PC-9 (cell line): ENCODE data around the gene TXLNA. TPM values are rescaled to one million over a fixed set of nuclear protein-coding genes. Genes with fewer than 3 reads are reported as not detected.

ENCODE experiments used
- BruUV-seq: library from RNA; stranded (reverse); fragments of 400-500 nt; replicated peaks from 2 replicates; lab custom pipeline; 2021; lab: Mats Ljungman, UMichigan
- CTCF ChIA-PET: fragments of 300-600 bp; sonication (Branson Sonifier 250); formaldehyde crosslinking; loops from one replicate; lab custom pipeline; 2022; ENCODE audit warnings: antibody characterized with exemption; lab: Charles Lee
- POLR2A ChIA-PET: fragments of 300-600 bp; sonication (Branson Sonifier 250); formaldehyde crosslinking; loops from one replicate; lab custom pipeline; 2022; ENCODE audit warnings: antibody characterized with exemption; ENCODE audit not compliant: unreplicated experiment; lab: Charles Lee
- DNase-seq, 2 experiments: peaks; one replicate each; pipeline versions ENCODE4 v3.0.0 to v3.0.0-alpha.2; 2015 to 2022; ENCODE audit warnings: mixed read lengths in 1 of 2
- H2AFZ ChIP-seq: fragments of 200-600 bp; sonication (generic); 2 replicates; pipeline ENCODE4 v1.8.1; 2017; ENCODE audit warnings: antibody characterized with exemption
- H3F3A ChIP-seq: fragments of 200-600 bp; sonication (generic); 2 replicates; pipeline ENCODE4 v1.8.1; 2017; ENCODE audit warnings: antibody characterized with exemption, mild to moderate bottlenecking, low read depth; ENCODE audit not compliant: insufficient read depth
- H3K27ac ChIP-seq: fragments of 200-600 bp; sonication (generic); 2 replicates; pipeline ENCODE4 v1.6.1; 2016; ENCODE audit warnings: mixed run types
- H3K27me3 ChIP-seq: fragments of 200-600 bp; sonication (generic); 2 replicates; pipeline ENCODE4 v1.6.1; 2016; ENCODE audit warnings: low read depth, mixed run types; ENCODE audit not compliant: insufficient read depth
- H3K36me3 ChIP-seq: fragments of 200-600 bp; sonication (generic); 2 replicates; pipeline ENCODE4 v1.6.1; 2016; ENCODE audit warnings: low read depth, mixed run types
- H3K4me1 ChIP-seq: fragments of 200-600 bp; sonication (generic); replicated peaks from 2 replicates; pipeline ENCODE4 v1.6.1; 2016; ENCODE audit warnings: mixed run types; ENCODE audit not compliant: insufficient read depth
- H3K4me2 ChIP-seq: fragments of 200-600 bp; sonication (generic); 2 replicates; pipeline ENCODE4 v1.6.1; 2017; ENCODE audit warnings: mixed run types
- H3K4me3 ChIP-seq: fragments of 200-600 bp; sonication (generic); 2 replicates; pipeline ENCODE4 v1.6.1; 2016; ENCODE audit warnings: mixed run types
- H3K79me2 ChIP-seq: fragments of 200-600 bp; sonication (generic); 2 replicates; pipeline ENCODE4 v1.6.1; 2017; ENCODE audit warnings: low read depth, mixed run types
- H3K9me2 ChIP-seq: fragments of 200-600 bp; sonication (generic); 2 replicates; pipeline ENCODE4 v1.8.1; 2017; ENCODE audit warnings: mild to moderate bottlenecking; ENCODE audit not compliant: insufficient read depth
- H3K9me3 ChIP-seq: fragments of 200-600 bp; sonication (generic); 2 replicates; pipeline ENCODE4 v1.8.1; 2016; ENCODE audit warnings: low read depth; ENCODE audit not compliant: insufficient read depth
- H4K20me1 ChIP-seq: fragments of 200-600 bp; sonication (generic); 2 replicates; pipeline ENCODE4 v1.8.1; 2017; ENCODE audit not compliant: insufficient read depth
- EZH2 ChIP-seq: fragments of 200-600 bp; sonication (generic); IDR thresholded peaks from 2 replicates; pipeline ENCODE4 v1.8.0; 2017; ENCODE audit warnings: antibody characterized with exemption, low read depth
- intact Hi-C: fragments of 100-400 bp; cut with micrococcal nuclease; formaldehyde crosslinking; loops from one replicate; pipeline ENCODE4 v1.10.0; 2022; ENCODE audit not compliant: unreplicated experiment
- total RNA-seq: library from RNA; stranded (reverse); gene quantifications from 2 replicates; pipeline ENCODE4 v1.2.3, GENCODE V29; 2021
- TF ChIP-seq, protein P1 (sequence below): fragments of 200-600 bp; sonication (generic); conservative IDR thresholded peaks from 2 replicates; pipeline ENCODE4 v1.6.1; 2017; ENCODE audit warnings: mixed run types, antibody characterized with exemption, mild to moderate bottlenecking, moderate library complexity

TXLNA gene
- total RNA-seq, 1 experiment from 2014 or later = 45.8 TPM

DNA sequence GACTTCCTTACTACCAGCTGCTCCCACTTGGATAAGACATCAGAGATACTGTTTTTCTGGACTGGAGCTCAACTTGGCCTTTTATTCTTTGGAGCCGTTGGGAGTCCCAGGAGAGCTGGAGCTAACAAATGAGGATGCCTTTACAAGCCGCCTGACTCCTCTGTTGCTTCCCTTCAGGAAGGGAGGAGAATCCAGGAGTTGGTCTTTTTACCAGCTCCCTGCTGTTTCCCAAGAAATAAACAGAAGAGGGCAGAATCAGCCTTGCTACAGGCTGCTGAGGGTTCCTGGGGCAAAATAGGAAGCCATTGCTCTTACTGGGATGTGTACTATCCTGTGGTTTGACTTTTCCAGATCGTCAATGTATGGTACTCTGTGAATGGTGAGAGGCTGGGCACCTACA, 44.2 kb downstream of the TXLNA start:
- intact Hi-C loops = loop anchor here (10.0 kb wide), 1 partner anchor 171 kb away; the partner anchor contains the start of gene BSDC1
- H3F3A ChIP-seq = peaks cover 35% of the 10 kb centered on the region; the same call in 1 of the 2 replicates
- no peak for DNase-seq
- BruUV-seq = no TSS peak
- ChIA-PET CTCF (no interaction called here), POLR2A (interaction anchor here (0.8 kb wide), 1 partner anchor 30 kb away, joined by 7 read pairs; no protein-coding TSS in a partner anchor)
- peak overlapping the region; percentile 85; the same call in 1 of the 2 replicates for H3K4me3 ChIP-seq
- peak overlapping the region; percentile 99 for H3K4me2 ChIP-seq
- TF ChIP-seq EZH2 = no peak
- TF ChIP-seq, protein P1, sequence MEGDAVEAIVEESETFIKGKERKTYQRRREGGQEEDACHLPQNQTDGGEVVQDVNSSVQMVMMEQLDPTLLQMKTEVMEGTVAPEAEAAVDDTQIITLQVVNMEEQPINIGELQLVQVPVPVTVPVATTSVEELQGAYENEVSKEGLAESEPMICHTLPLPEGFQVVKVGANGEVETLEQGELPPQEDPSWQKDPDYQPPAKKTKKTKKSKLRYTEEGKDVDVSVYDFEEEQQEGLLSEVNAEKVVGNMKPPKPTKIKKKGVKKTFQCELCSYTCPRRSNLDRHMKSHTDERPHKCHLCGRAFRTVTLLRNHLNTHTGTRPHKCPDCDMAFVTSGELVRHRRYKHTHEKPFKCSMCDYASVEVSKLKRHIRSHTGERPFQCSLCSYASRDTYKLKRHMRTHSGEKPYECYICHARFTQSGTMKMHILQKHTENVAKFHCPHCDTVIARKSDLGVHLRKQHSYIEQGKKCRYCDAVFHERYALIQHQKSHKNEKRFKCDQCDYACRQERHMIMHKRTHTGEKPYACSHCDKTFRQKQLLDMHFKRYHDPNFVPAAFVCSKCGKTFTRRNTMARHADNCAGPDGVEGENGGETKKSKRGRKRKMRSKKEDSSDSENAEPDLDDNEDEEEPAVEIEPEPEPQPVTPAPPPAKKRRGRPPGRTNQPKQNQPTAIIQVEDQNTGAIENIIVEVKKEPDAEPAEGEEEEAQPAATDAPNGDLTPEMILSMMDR = no peak
- peaks cover 38% of the 10 kb centered on the region for H3K36me3 ChIP-seq
- H3K27ac ChIP-seq = no peak overlapping the region
- peaks cover 25% of the 10 kb centered on the region for H3K4me1 ChIP-seq
- H2AFZ ChIP-seq = no peak overlapping the region
- H3K27me3 ChIP-seq = no peaks in the 10 kb centered on the region
- peaks cover 46% of the 10 kb centered on the region for H3K79me2 ChIP-seq
- H3K9me3 ChIP-seq = no peaks in the 10 kb centered on the region
- peaks cover 7% of the 10 kb centered on the region; the same call in 1 of the 2 replicates for H4K20me1 ChIP-seq
- H3K9me2 ChIP-seq = no peaks in the 10 kb centered on the region

DNA sequence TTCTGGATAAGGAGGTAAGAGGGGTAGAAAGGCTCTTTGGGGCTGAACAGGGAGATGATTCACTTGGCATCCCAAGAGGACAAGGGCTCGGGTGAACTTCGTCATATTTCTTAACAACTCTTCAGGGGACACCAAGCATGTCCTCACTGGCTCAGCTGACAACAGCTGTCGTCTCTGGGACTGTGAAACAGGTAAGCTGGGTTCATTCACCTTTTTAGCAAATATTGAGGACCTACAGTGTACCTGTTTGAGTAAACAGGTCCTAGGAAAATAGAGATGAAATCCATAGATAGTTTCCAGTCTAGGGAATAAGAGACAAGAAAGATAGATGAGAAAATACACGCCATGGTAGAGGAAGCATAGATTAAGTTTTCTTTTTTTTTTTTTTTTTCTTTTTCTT, 44.8 kb downstream of the TXLNA start:
- ChIA-PET CTCF (interaction anchor here (0.7 kb wide), 1 partner anchor 23 kb away, joined by 3 read pairs; the partner anchor contains the start of gene FAM167B), POLR2A (no interaction called here)
- Histone ChIP-seq H3K79me2 (peaks cover 46% of the 10 kb centered on the region), H3K27ac (no peak overlapping the region), H3K4me2 (no peak overlapping the region), H3K4me1 (peaks cover 25% of the 10 kb centered on the region), H3K4me3 (no peak overlapping the region), H4K20me1 (peaks cover 11% of the 10 kb centered on the region; the same call in 1 of the 2 replicates), H3K36me3 (peaks cover 42% of the 10 kb centered on the region), H3K27me3 (no peaks in the 10 kb centered on the region), H3F3A (peaks cover 39% of the 10 kb centered on the region; the same call in 1 of the 2 replicates), H3K9me2 (no peaks in the 10 kb centered on the region), H3K9me3 (no peaks in the 10 kb centered on the region), H2AFZ (no peak overlapping the region)
- TF ChIP-seq, protein P1 = no peak
- no peak for TF ChIP-seq EZH2
- no TSS peak for BruUV-seq
- no peak for DNase-seq
- intact Hi-C loops = loop anchor here (10.0 kb wide), 1 partner anchor 171 kb away; the partner anchor contains the start of gene BSDC1

DNA sequence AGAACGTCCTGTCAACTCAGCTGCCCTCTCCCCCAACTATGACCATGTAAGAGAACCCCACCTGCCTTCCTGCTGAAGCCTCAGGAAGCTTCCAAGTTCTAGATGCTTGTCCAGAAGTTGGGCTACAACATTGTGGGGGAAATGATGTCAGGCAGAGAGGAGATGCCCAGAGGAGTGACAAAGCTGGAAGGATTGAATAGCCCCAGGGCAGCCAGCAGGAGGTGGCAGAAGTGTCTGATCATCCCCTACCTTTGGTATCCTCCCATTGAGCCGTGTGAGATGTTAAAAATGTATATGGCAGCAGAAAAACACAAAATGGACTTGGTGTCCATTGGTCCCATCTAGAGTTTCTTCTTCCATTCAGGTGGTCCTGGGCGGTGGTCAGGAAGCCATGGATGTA, 49.3 kb downstream of the TXLNA start:
- ChIA-PET POLR2A (no interaction called here), CTCF (no interaction called here)
- peaks cover 45% of the 10 kb centered on the region for H3K36me3 ChIP-seq

More for the DNA sequence above, 49.3 kb downstream of the TXLNA start:
- H3K9me3 ChIP-seq = no peaks in the 10 kb centered on the region
- H3K4me3 ChIP-seq = no peak overlapping the region
- no TSS peak for BruUV-seq
- no peak for DNase-seq
- H3F3A ChIP-seq = peaks cover 46% of the 10 kb centered on the region; the same call in 1 of the 2 replicates
- no peak overlapping the region for H3K4me2 ChIP-seq
- H4K20me1 ChIP-seq = peaks cover 11% of the 10 kb centered on the region; the same call in 1 of the 2 replicates
- intact Hi-C loops = loop anchor here (10.0 kb wide), 1 partner anchor 166 kb away; the partner anchor contains the start of gene BSDC1
- no peaks in the 10 kb centered on the region for H3K9me2 ChIP-seq
- no peak overlapping the region for H2AFZ ChIP-seq
- peaks cover 3% of the 10 kb centered on the region for H3K4me1 ChIP-seq
- TF ChIP-seq EZH2 = no peak
- TF ChIP-seq, protein P1 = no peak
- H3K27me3 ChIP-seq = no peaks in the 10 kb centered on the region
- peaks cover 10% of the 10 kb centered on the region for H3K79me2 ChIP-seq
- H3K27ac ChIP-seq = no peak overlapping the region
